ENCODE results near the gene CHD6.
A peak's percentile ranks its signal among the peaks of the same experiment; 100 is the strongest.

The CHD6 gene, protein sequence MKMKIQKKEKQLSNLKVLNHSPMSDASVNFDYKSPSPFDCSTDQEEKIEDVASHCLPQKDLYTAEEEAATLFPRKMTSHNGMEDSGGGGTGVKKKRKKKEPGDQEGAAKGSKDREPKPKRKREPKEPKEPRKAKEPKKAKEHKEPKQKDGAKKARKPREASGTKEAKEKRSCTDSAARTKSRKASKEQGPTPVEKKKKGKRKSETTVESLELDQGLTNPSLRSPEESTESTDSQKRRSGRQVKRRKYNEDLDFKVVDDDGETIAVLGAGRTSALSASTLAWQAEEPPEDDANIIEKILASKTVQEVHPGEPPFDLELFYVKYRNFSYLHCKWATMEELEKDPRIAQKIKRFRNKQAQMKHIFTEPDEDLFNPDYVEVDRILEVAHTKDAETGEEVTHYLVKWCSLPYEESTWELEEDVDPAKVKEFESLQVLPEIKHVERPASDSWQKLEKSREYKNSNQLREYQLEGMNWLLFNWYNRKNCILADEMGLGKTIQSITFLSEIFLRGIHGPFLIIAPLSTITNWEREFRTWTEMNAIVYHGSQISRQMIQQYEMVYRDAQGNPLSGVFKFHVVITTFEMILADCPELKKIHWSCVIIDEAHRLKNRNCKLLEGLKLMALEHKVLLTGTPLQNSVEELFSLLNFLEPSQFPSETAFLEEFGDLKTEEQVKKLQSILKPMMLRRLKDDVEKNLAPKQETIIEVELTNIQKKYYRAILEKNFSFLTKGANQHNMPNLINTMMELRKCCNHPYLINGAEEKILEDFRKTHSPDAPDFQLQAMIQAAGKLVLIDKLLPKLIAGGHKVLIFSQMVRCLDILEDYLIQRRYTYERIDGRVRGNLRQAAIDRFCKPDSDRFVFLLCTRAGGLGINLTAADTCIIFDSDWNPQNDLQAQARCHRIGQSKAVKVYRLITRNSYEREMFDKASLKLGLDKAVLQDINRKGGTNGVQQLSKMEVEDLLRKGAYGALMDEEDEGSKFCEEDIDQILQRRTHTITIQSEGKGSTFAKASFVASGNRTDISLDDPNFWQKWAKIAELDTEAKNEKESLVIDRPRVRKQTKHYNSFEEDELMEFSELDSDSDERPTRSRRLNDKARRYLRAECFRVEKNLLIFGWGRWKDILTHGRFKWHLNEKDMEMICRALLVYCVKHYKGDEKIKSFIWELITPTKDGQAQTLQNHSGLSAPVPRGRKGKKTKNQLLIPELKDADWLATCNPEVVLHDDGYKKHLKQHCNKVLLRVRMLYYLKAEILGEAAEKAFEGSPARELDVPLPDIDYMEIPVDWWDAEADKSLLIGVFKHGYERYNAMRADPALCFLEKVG (N-terminal part only)
- long read RNA-seq, partial matches to known transcripts, result 14 of 25 reads
- long read RNA-seq, other reads (novel, unspliced or antisense), result 9 of 25 reads

DNA sequence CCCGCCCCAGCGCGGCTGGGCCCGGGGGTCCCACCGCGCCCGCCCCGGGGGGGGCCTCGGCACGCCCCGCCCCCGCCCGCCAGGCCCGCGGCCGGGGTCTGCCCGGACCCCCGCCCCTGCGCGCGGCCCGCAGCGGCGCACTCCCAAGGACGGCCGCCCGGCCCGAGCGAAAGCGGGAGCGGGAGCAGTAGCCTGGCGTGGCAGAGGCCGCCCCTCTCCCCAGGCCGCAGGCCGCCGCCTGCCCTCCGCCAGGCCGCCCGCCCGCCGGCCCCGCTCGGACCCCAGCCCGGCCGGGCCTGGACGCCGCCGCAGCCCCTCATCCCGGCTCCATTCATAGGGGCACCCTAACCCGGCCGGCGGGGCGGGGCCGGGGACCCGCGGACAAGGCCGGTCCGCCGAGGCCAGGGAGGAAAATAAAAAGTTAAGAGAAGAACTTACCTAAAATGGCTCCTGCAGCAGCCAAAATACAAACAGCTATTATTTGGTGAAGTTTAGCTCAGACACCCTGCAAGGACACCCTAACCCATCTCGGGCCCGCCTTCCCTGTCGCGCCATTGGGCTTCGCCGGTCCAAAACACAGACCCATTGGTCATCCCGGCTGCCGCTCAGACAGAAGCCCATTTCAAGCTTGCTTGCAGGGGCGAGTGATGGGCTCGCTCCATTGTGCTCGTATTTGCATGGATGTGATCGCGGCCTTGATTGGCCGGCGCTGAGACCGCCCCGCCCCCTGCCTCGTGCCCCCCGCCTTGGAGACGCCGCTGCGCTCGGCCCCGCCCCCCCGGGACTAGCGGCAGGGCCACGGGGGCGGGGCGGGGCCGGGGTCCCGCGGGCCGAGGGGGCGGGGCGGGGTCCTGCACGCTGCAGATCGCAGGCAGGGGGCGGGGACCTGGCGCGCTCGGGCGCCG is at the start of gene CHD6:
TSS of gene CHD6 (minus strand) at position 476 of the 905 bp plus-strand sequence. CDS start 67,040 bp downstream, outside the sequence.
- peak; percentile 97 to 100 for DNase-seq (ENCODE audit: low read depth in 1 of 2, low spot score in 1 of 2)
- H3K27ac ChIP-seq (replicated peaks), result peak within 1 kb of the TSS; percentile 79
- TF ChIP-seq, protein P1, sequence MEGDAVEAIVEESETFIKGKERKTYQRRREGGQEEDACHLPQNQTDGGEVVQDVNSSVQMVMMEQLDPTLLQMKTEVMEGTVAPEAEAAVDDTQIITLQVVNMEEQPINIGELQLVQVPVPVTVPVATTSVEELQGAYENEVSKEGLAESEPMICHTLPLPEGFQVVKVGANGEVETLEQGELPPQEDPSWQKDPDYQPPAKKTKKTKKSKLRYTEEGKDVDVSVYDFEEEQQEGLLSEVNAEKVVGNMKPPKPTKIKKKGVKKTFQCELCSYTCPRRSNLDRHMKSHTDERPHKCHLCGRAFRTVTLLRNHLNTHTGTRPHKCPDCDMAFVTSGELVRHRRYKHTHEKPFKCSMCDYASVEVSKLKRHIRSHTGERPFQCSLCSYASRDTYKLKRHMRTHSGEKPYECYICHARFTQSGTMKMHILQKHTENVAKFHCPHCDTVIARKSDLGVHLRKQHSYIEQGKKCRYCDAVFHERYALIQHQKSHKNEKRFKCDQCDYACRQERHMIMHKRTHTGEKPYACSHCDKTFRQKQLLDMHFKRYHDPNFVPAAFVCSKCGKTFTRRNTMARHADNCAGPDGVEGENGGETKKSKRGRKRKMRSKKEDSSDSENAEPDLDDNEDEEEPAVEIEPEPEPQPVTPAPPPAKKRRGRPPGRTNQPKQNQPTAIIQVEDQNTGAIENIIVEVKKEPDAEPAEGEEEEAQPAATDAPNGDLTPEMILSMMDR (IDR thresholded peaks at IDR 0.05; ENCODE audit: insufficient read depth, low read length), result no peak
- TF ChIP-seq, protein P2, sequence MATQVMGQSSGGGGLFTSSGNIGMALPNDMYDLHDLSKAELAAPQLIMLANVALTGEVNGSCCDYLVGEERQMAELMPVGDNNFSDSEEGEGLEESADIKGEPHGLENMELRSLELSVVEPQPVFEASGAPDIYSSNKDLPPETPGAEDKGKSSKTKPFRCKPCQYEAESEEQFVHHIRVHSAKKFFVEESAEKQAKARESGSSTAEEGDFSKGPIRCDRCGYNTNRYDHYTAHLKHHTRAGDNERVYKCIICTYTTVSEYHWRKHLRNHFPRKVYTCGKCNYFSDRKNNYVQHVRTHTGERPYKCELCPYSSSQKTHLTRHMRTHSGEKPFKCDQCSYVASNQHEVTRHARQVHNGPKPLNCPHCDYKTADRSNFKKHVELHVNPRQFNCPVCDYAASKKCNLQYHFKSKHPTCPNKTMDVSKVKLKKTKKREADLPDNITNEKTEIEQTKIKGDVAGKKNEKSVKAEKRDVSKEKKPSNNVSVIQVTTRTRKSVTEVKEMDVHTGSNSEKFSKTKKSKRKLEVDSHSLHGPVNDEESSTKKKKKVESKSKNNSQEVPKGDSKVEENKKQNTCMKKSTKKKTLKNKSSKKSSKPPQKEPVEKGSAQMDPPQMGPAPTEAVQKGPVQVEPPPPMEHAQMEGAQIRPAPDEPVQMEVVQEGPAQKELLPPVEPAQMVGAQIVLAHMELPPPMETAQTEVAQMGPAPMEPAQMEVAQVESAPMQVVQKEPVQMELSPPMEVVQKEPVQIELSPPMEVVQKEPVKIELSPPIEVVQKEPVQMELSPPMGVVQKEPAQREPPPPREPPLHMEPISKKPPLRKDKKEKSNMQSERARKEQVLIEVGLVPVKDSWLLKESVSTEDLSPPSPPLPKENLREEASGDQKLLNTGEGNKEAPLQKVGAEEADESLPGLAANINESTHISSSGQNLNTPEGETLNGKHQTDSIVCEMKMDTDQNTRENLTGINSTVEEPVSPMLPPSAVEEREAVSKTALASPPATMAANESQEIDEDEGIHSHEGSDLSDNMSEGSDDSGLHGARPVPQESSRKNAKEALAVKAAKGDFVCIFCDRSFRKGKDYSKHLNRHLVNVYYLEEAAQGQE (IDR thresholded peaks at IDR 0.05; ENCODE audit: insufficient replicate concordance, low read depth), result no peak
- TF ChIP-seq GABPA (IDR thresholded peaks at IDR 0.05; ENCODE audit: low read depth) (no peak), POLR2AphosphoS5 (IDR thresholded peaks at IDR 0.05; ENCODE audit: low read depth) (no peak), SPI1 (IDR thresholded peaks at IDR 0.05; ENCODE audit: borderline replicate concordance, low read depth) (no peak)
- peak within 1 kb of the TSS; percentile 85 for H3K4me3 ChIP-seq (replicated peaks; ENCODE audit: insufficient read depth, low read length)
- H3K27me3 ChIP-seq (ENCODE audit: insufficient read depth, poor library complexity, severe bottlenecking), result no peaks in the 10 kb centered on the region

DNA sequence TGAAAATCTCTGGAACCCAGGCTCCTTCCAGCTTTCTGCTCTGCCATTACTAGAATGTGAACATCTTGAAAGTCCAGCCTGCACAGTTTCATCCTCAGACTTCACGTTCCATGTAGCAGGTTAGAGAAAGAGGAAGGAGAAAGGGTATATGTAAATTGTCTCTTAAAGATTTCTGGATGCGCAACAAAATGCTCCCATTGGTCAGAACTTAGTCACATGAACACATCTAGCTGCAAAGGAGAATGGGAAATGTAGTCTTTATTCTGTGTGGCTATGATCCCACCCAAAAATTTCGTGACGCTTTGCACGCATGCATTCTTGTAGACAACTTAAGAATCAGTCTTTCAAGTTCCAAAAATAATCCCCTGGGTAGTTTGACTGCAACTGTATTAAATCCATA is 46.4 kb upstream of the CHD6 start:
- peak in 1 of 2 experiments; percentile 25 for DNase-seq (ENCODE audit: low read depth in 1 of 2, low spot score in 1 of 2)
- TF ChIP-seq POLR2AphosphoS5 (IDR thresholded peaks at IDR 0.05; ENCODE audit: low read depth) (no peak), SPI1 (IDR thresholded peaks at IDR 0.05; ENCODE audit: borderline replicate concordance, low read depth) (no peak), GABPA (IDR thresholded peaks at IDR 0.05; ENCODE audit: low read depth) (no peak)
- TF ChIP-seq, protein P2 (IDR thresholded peaks at IDR 0.05; ENCODE audit: insufficient replicate concordance, low read depth), result no peak
- TF ChIP-seq, protein P1 (IDR thresholded peaks at IDR 0.05; ENCODE audit: insufficient read depth, low read length), result no peak
- Histone ChIP-seq H3K27me3 (ENCODE audit: insufficient read depth, poor library complexity, severe bottlenecking) (no peaks in the 10 kb centered on the region), H3K4me3 (replicated peaks; ENCODE audit: insufficient read depth, low read length) (no peak overlapping the region), H3K27ac (replicated peaks) (no peak overlapping the region)
